ENCODE data around the gene IL1A.

The IL1A gene

DNA sequence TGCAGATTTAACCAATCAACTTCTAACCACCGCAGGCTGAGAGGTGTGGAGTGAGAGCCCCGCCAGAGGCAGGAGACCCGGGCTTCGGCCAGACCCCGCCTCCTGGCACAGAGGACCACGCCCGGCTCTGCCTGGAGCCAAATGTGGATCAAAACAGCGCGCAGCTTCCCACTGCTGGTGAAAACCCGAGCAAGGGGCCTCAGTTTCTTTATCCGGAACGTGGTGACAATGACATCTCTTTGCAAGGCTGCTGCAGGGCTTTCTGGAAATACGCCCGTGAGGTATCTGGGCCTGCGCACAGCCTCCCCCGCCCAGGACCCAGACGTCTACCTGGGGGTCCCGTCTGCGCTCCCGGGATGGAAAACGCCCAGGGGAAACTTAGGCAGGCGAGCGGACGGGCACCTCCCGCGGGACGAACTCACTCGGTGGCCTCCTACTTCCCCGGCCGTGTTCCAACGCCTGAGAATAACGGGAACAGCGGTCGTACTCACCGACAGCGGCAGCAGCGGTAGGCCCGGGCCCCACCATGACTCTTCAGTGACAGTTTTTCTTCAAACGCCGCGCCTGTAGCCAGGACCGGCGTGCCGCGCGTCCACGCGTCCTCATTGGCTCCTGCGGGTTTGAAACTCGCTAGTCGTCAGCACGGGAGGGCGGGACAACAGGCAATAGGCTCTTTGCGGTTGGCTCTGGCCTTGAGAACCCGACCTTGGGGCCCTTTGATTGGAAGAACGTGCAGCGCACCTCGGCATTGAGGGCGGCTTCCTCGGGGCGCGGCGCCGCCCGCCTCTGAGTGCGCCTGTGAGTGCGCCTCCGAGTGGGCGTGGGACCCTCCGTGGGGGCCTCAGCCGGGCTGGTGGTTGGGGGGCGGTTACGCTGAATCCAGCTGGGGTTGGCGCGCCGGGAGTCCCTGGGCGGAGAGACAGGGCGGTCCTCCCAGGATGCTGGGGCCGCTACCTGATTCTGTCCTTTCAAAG, 19.9 kb downstream of the IL1A start, which contains the start of gene CKAP2L:
TSS of gene CKAP2L (minus strand) at position 539 of the 974 bp plus-strand sequence. CDS start at position 528, 11 bp downstream.
- peak; percentile 23 to 98 (median 92) for DNase-seq

DNA sequence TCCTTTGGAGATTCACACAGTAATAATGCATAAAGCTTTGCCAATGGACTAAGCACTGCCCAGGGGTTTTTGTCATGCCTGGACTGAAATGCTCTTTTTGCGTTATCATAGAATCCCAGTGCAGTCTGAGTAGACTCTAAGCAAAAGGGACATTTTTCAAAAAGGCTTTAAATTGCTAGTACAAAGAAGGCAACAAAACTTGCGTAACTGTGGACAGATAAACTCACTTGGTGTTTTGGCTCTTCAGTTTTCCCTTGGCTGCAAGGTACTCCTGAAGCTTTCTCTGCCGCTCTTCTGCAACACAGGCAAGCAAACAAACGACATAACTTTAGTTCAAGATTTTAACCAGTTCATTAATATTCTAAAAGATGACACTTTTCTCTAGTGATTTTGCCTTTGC, 22.0 kb downstream of the IL1A start:
- no peak for DNase-seq

DNA sequence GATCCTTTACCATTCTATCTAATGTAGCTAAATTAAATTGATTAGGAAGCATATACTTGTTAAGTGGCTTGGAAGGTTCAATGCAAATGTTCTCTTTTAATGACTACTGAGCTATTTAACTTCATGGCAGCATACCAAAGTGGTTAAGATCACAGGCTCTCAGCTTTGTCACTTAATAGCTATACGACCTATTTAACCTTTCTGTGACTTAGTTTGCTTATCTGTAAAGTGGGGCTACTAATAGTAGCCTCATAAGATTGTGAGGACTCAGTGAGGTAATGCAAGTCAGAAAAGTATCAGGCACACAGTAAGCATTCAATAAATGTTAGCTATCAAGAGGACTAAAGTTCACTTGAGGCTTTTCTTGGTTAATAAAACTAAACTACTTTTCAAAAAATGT, 24.1 kb downstream of the IL1A start:
- no peak for DNase-seq

GRCh38 chr2:112758711-112759110, 25.6 kb downstream of the IL1A start:
- no peak for DNase-seq

DNA sequence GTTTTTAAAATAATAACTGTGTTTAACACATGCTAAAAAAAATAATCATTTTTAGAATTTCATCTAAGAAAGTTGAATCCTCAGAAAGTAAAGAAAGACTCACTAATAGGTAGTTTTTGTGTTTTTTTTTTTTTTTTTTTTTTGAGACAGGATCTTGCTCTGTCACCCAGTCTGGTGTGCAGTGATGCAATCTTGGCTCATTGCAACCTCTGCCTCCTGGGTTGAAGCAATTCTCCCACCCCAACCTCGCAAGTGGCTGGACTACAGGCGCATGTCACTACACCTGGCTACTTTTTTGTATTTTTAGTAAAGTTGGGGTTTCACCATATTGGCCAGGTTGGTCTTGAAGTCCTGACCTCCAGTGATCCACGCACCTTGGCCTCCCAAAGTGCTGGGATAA, 27.0 kb downstream of the IL1A start:
- DNase-seq = no peak

GRCh38 chr2:112756207-112756606, 28.1 kb downstream of the IL1A start:
- no peak for DNase-seq

- no peak for DNase-seq
Measured at GRCh38 chr2:112755444-112755843, 28.8 kb downstream of the IL1A start.

- no peak for DNase-seq
Measured at GRCh38 chr2:112754564-112754963, 29.7 kb downstream of the IL1A start.

DNA sequence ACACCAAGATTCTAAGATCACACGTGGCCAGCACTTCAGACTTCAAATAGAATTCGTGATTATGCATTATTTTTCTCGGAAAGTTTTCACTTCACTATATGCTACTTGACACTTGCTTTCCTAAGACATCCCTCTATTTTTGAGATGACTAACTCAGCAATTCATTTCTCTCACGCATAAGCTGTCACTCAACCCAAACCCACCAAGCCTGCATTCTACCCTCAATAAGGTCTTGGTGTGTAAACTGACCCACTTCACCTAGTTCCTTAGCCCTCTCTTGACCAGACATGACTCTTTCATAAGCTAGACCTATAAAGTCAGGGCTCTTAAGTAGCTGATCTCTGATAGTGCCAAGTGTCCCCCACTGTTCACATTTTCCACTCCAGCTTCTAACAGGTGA, 31.6 kb downstream of the IL1A start:
- DNase-seq = no peak

- DNase-seq = no peak
Measured at GRCh38 chr2:112751451-112752197, 32.7 kb downstream of the IL1A start.

GRCh38 chr2:112750560-112750843, 33.8 kb downstream of the IL1A start:
- no peak for DNase-seq

DNA sequence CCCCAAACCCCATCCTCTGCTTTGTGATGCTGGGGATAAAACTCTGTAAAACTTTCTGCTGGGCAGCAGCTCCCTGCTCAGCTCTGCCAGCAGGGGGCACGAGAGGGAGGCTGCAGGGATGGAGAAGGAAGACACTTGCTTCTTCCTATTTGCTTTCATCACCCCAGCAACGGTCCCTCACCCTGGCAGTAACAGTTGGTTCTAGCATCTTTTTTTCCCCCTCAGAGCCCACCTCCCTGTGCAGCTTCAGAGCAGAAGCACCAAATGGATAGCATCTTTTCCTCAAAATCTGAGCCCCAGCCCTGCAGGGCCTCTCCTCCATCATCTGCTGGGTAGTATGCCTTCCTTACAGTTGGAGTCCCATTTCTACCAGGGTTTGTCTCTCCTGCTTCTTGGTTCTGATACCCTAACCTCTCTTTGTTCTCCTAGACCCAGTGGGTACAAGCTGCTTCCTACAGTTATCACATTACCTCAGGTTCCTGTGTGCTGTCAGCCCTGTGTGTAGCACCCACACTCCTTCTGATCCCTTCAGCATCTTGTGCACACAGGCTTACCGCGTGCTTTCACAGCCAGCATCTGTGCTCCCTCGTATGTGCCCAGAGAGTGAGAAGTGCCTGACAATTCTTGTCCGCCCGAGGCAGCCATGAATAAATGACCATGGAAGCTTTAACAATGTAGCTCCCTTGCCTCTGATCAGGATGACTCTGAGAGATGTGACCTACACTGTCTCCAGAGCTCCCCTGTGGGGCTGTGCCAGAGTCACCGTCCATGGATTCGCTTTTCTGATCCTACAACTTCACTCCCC, 34.3 kb downstream of the IL1A start:
- DNase-seq = peak in 54 of 56 donors; percentile 10 to 82 (median 51)

DNA sequence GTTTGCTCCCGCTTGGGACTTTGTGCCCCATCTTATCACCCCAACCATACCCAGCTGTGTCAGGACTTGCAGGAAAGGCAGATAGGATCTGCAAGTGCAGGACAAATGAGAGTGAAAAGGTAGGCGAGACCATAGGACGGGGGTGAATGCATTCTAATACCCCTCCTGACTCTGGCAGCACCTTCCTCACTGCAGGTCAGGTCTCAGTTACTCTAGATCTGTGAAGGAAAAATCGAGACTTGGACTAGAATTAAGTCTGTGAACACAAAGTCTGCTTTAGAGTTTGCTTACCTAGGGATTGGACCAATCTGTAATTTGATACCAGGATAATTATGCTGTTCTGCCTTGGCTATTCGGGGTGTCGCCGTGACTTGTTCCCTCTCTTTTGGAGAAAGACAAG, 43.8 kb downstream of the IL1A start:
- DNase-seq = no peak

DNA sequence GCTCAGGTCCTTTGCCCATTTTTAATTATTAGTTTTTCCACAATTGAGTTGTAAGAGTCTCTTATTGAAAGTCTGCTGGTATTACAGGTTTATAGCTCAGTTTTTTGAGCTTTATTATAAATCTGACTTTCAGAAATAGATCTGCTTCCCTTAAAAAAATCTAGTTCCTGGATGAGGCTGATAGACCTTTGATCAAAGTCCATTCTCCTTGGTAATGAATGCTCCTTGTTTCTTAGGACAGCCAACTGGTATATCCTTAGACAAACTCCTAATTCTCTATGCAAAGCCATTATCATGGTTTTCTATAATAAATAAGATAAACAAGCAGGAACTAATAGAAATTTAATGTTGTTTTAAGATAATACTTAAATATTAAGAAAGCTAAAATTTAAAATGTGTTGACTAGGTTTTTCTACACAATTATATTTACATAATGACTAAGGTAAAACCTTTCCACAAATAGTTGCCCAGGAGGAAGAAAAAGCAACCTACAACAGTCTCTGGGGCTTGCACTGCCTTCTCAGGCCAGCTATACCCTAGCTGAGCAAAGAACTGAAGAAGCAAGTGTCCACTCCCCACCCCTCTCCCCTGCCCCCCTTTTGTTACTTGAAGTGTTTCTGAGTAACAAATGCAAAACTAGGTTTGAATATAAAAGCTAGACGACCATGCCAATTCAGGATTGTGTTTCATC, 46.6 kb downstream of the IL1A start:
- no peak for DNase-seq

DNA sequence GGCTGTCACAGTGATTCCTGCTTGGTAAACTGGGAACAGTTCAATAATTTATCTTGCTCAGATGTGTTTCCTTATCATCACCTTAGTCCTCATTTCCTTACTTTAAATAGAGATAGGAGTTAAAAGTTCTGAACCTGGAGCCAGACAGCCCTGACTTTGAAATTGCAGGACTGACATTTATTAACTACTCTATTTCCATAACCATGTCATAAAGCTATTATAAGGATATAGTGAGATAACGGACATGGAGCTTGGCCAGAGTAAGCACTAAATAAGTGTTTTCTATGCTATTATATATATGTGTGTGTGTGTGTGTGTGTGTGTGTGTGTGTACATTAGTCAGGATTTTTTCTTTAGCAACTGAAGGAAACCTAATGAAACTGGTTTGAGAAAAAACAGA, 50.4 kb downstream of the IL1A start:
- no peak for DNase-seq

- no peak for DNase-seq
Measured at GRCh38 chr2:112733456-112733855, 50.8 kb downstream of the IL1A start.

DNA sequence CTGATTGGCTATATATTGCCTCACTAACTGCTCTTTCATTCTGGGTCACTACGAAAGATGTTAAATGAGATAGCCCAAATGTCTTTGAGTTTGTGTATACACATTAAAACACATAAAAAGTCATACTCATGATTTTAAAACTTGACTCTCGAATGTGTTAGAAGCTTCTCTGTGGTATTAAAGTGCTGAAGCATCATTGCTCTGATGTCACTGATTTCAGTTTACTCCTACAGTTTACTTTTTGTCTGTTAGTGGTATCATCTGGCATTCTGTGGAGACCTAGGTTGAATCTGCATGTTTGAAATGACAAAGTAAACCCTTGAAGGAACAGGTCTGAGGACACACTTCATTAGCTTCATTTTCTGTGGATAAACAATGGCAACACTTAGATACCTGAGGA, 52.8 kb downstream of the IL1A start:
- DNase-seq = no peak

- no peak for DNase-seq
Measured at GRCh38 chr2:112730791-112731190, 53.5 kb downstream of the IL1A start.

DNA sequence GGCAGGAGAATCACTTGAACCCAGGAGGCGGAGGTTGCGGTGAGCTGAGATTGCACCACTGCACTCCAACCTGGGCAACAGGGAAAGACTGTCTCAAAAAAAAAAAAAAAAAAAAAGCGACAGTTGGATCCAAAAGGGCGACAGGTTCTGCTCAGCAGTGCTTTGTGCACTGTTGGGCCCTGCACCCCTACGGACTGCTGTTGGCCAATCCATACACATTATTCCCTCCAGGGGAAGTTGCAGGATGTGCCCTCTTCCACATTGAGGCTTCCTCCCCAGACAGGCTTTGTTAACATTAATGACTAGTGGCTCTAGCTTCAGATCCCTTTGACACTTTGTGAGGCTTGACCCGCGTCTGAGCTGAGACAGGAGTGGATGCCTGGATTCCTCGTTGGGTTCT, 54.1 kb downstream of the IL1A start:
- DNase-seq = no peak

- DNase-seq = no peak
Measured at GRCh38 chr2:112728378-112729175, 55.7 kb downstream of the IL1A start.

Data from amygdala (tissue), 56 donors.